Measurements from ENCODE around the gene ADGRG1. TPM values are rescaled to one million over a fixed set of nuclear protein-coding genes. Genes with fewer than 3 reads are reported as not detected.

The ADGRG1 gene
- total and polyA plus RNA-seq, 12 donors: 11.1 to 46.3 (median 19.0) TPM

GRCh38 chr16:57687363-57687929, 59.0 kb downstream of the ADGRG1 start:
- no peaks in the 10 kb centered on the region for H3K9me3 ChIP-seq
- H3K4me3 ChIP-seq: no peak overlapping the region
- intact Hi-C loops (cut with DNase I): no loop called here
- no peak for TF ChIP-seq CTCF (IDR thresholded peaks at IDR 0.05)
- DNase-seq: no peak
- H3K27ac ChIP-seq: no peak overlapping the region
- H3K36me3 ChIP-seq: no peaks in the 10 kb centered on the region
- ATAC-seq: no peak
- H3K4me1 ChIP-seq: peaks cover 0 to 25% (median 0%) of the 10 kb centered on the region in 9 donors
- WGBS, 2 donors: 89% methylated on average over 3 of the region's 3 CpGs
- H3K27me3 ChIP-seq: peaks cover 0 to 19% (median 5%) of the 10 kb centered on the region in 7 donors

- intact Hi-C loops (cut with DNase I): no loop called here
- Histone ChIP-seq H3K4me3 (no peak overlapping the region), H3K4me1 (peaks cover 0 to 25% (median 0%) of the 10 kb centered on the region in 9 donors), H3K36me3 (no peaks in the 10 kb centered on the region), H3K9me3 (no peaks in the 10 kb centered on the region), H3K27me3 (peaks cover 0 to 21% (median 5%) of the 10 kb centered on the region in 7 donors), H3K27ac (peak overlapping the region in 1 of 10 donors; percentile 72)
- ATAC-seq (no peak), DNase-seq (no peak)
- 78 to 84% methylated on average over 4 of the region's 4 CpGs for WGBS, 2 donors
- TF ChIP-seq CTCF (IDR thresholded peaks at IDR 0.05): no peak
Measured at GRCh38 chr16:57688487-57688986, 60.1 kb downstream of the ADGRG1 start.

GRCh38 chr16:57688987-57689761, 60.7 kb downstream of the ADGRG1 start:
- no peak for TF ChIP-seq CTCF (IDR thresholded peaks at IDR 0.05)
- ATAC-seq (no peak), DNase-seq (no peak)
- WGBS, 2 donors: 37 to 39% methylated on average over 15 of the region's 15 CpGs
- intact Hi-C loops (cut with DNase I): no loop called here
- Histone ChIP-seq H3K27me3 (peaks cover 0 to 21% (median 5%) of the 10 kb centered on the region in 7 donors), H3K9me3 (no peaks in the 10 kb centered on the region), H3K4me1 (peaks cover 0 to 25% (median 0%) of the 10 kb centered on the region in 9 donors), H3K4me3 (no peak overlapping the region), H3K36me3 (no peaks in the 10 kb centered on the region), H3K27ac (peak overlapping the region in 5 of 10 donors; percentile 25 to 72 (median 54))

GRCh38 chr16:57689762-57690558, 61.5 kb downstream of the ADGRG1 start:
- Histone ChIP-seq H3K4me3 (no peak overlapping the region), H3K9me3 (no peaks in the 10 kb centered on the region), H3K4me1 (peaks cover 0 to 25% (median 0%) of the 10 kb centered on the region in 9 donors), H3K36me3 (no peaks in the 10 kb centered on the region), H3K27me3 (peaks cover 0 to 21% (median 5%) of the 10 kb centered on the region in 7 donors), H3K27ac (peak overlapping the region in 5 of 10 donors; percentile 25 to 72 (median 54))
- 31 to 33% methylated on average over 13 of the region's 13 CpGs for WGBS, 2 donors
- DNase-seq: peak in 1 of 2 donors; percentile 23
- TF ChIP-seq CTCF (IDR thresholded peaks at IDR 0.05): no peak
- intact Hi-C loops (cut with DNase I): no loop called here
- peak in 7 of 8 donors; percentile 13 to 88 (median 75) for ATAC-seq
